Gastroesophageal sphincter (tissue), 3 donors: ENCODE measurements around the gene NR3C2.
A peak's percentile ranks its signal among the peaks of the same experiment; 100 is the strongest.

ENCODE experiments used
- CTCF ChIP-seq, 4 experiments: fragments of 200-600 bp in 2 of 4; fragments of 450-650 bp in 2 of 4; sonication (generic) in 1 of 4; IDR thresholded peaks; one replicate each; pipeline ENCODE4 v1.5.1; 2017 to 2019; ENCODE audit warnings: antibody characterized with exemption in 4 of 4, mild to moderate bottlenecking in 2 of 4, moderate library complexity in 2 of 4
- EP300 ChIP-seq: sonication (generic); formaldehyde crosslinking; IDR thresholded peaks from one replicate; pipeline ENCODE4 v1.6.1; 2017; ENCODE audit warnings: antibody characterized with exemption, mild to moderate bottlenecking
- POLR2A ChIP-seq, 2 donors: fragments of 450-650 bp; IDR thresholded peaks; one replicate each; pipeline ENCODE4 v1.6.1; 2017; ENCODE audit warnings: antibody characterized with exemption in 2 of 2, mild to moderate bottlenecking in 2 of 2, moderate library complexity in 1 of 2
- POLR2AphosphoS5 ChIP-seq: sonication (generic); formaldehyde crosslinking; IDR thresholded peaks from one replicate; pipeline ENCODE4 v1.6.1; 2017; ENCODE audit warnings: antibody characterized with exemption

GRCh38 chr4:148211533-148211932 lies 230.7 kb downstream of the NR3C2 start:
- TF ChIP-seq POLR2A (IDR thresholded peaks at IDR 0.05) (no peak), EP300 (no peak), CTCF (IDR thresholded peaks at IDR 0.05) (no peak), POLR2AphosphoS5 (peak; percentile 14)
